HG03280 (cell line): ENCODE results near the gene CBL.
A peak's percentile ranks its signal among the peaks of the same experiment; 100 is the strongest.

Source experiments
- ATAC-seq: cut with Tn5 transposase; IDR thresholded peaks from one replicate; pipeline ENCODE4 v1.9.1; 2021; ENCODE audit warnings: mild to moderate bottlenecking, moderate library complexity; ENCODE audit not compliant: unreplicated experiment

CBL gene

GRCh38 chr11:119320776-119321524 is 114.8 kb downstream of the CBL start:
- peak; percentile 40 for ATAC-seq

GRCh38 chr11:119322360-119322739 is 116.2 kb downstream of the CBL start:
- ATAC-seq = no peak

- ATAC-seq = no peak
These were observed 116.9 kb downstream of the CBL start for GRCh38 chr11:119322921-119323531.

GRCh38 chr11:119323532-119324033 is 117.4 kb downstream of the CBL start:
- ATAC-seq = no peak

GRCh38 chr11:119324189-119324588 is 118.0 kb downstream of the CBL start:
- ATAC-seq = no peak

GRCh38 chr11:119329320-119329719 is 123.2 kb downstream of the CBL start:
- ATAC-seq = no peak

- no peak for ATAC-seq
These were observed 124.1 kb downstream of the CBL start for GRCh38 chr11:119330237-119330636.

GRCh38 chr11:119332111-119332765 is 126.1 kb downstream of the CBL start:
- ATAC-seq = no peak

GRCh38 chr11:119334174-119334930 is 128.2 kb downstream of the CBL start, which contains the start of gene RNF26:
RNF26 (plus strand) TSS chr11:119334527; CDS start chr11:119335123, 596 bp downstream.
- ATAC-seq = peak; percentile 96

GRCh38 chr11:119335091-119335654 is 129.0 kb downstream of the CBL start:
- ATAC-seq = no peak

GRCh38 chr11:119335655-119336543 is 129.8 kb downstream of the CBL start:
- ATAC-seq = no peak

- no peak for ATAC-seq
These were observed 130.8 kb downstream of the CBL start for GRCh38 chr11:119336744-119337469.

- ATAC-seq = no peak
These were observed 131.6 kb downstream of the CBL start for GRCh38 chr11:119337581-119338317.

- ATAC-seq = no peak
These were observed 132.3 kb downstream of the CBL start for GRCh38 chr11:119338318-119338890.

GRCh38 chr11:119338965-119339588 is 132.9 kb downstream of the CBL start:
- ATAC-seq = no peak

- ATAC-seq = no peak
These were observed 133.6 kb downstream of the CBL start for GRCh38 chr11:119339589-119340334.
